Measurements from ENCODE around the gene PLEKHM2.
"Not testable (repeated sequence)": the region's sequence is repeated elsewhere in the genome, so short reads cannot be mapped to it uniquely, and the experiment has no call there.

The PLEKHM2 gene

GRCh38 chr1:15676688-15677661, 7.1 kb upstream of the PLEKHM2 start:
- no peak for DNase-seq (ENCODE audit: low read depth in 2 of 2)

GRCh38 chr1:15678578-15678977, 5.5 kb upstream of the PLEKHM2 start:
- no peak for DNase-seq (ENCODE audit: low read depth in 2 of 2)

- DNase-seq (ENCODE audit: low read depth in 2 of 2), result no peak
Measured at GRCh38 chr1:15680131-15680530, 4.0 kb upstream of the PLEKHM2 start.

GRCh38 chr1:15680561-15681348, 3.4 kb upstream of the PLEKHM2 start:
- no peak for DNase-seq (ENCODE audit: low read depth in 2 of 2)

GRCh38 chr1:15681349-15682292, 2.5 kb upstream of the PLEKHM2 start:
- no peak for DNase-seq (ENCODE audit: low read depth in 2 of 2)

GRCh38 chr1:15682936-15683341, 1.2 kb upstream of the PLEKHM2 start:
- no peak for DNase-seq (ENCODE audit: low read depth in 2 of 2)

- no peak for DNase-seq (ENCODE audit: low read depth in 2 of 2)
Measured at GRCh38 chr1:15683345-15684039, 628 bp upstream of the PLEKHM2 start.

- peak in 1 of 2 donors; percentile 26 for DNase-seq (ENCODE audit: low read depth in 2 of 2)
Measured at GRCh38 chr1:15684468-15685291, 560 bp downstream of the PLEKHM2 start.

GRCh38 chr1:15685820-15686219, 1.7 kb downstream of the PLEKHM2 start:
- no peak for DNase-seq (ENCODE audit: low read depth in 2 of 2)

GRCh38 chr1:15687446-15687845, 3.3 kb downstream of the PLEKHM2 start:
- no peak for DNase-seq (ENCODE audit: low read depth in 2 of 2)

GRCh38 chr1:15690317-15690716, 6.2 kb downstream of the PLEKHM2 start:
- no peak for DNase-seq (ENCODE audit: low read depth in 2 of 2)

- DNase-seq (ENCODE audit: low read depth in 2 of 2), result no peak
Measured at GRCh38 chr1:15691434-15692032, 7.4 kb downstream of the PLEKHM2 start.

GRCh38 chr1:15692121-15692682, 8.1 kb downstream of the PLEKHM2 start:
- no peak for DNase-seq (ENCODE audit: low read depth in 2 of 2)

GRCh38 chr1:15693371-15693770, 9.3 kb downstream of the PLEKHM2 start:
- DNase-seq (ENCODE audit: low read depth in 2 of 2), result no peak

GRCh38 chr1:15696956-15697521, 12.9 kb downstream of the PLEKHM2 start:
- DNase-seq (ENCODE audit: low read depth in 2 of 2), result no peak

- DNase-seq (ENCODE audit: low read depth in 2 of 2), result no peak
Measured at GRCh38 chr1:15698201-15698600, 14.1 kb downstream of the PLEKHM2 start.

GRCh38 chr1:15699321-15699720, 15.2 kb downstream of the PLEKHM2 start:
- DNase-seq (ENCODE audit: low read depth in 2 of 2), result not testable (repeated sequence)

- no peak for DNase-seq (ENCODE audit: low read depth in 2 of 2)
Measured at GRCh38 chr1:15700508-15700907, 16.4 kb downstream of the PLEKHM2 start.

GRCh38 chr1:15701784-15702183, 17.7 kb downstream of the PLEKHM2 start:
- no peak for DNase-seq (ENCODE audit: low read depth in 2 of 2)
